Adrenal gland (tissue), 5 donors: ENCODE measurements around the gene MESP2.

ENCODE experiments used
- POLR2A ChIP-seq, 2 donors: fragments of 450-650 bp; IDR thresholded peaks; one replicate each; pipeline ENCODE4 v1.6.1; 2017; ENCODE audit warnings: antibody characterized with exemption in 2 of 2, mild to moderate bottlenecking in 2 of 2, moderate library complexity in 1 of 2
- TF ChIP-seq, protein P1 (sequence below), 6 experiments: fragments of 450-650 bp in 4 of 6; fragments of 200-600 bp in 2 of 6; sonication (generic) in 1 of 6; IDR thresholded peaks; 1 replicate in 5 of 6; 2 replicates in 1 of 6; pipeline versions ENCODE4 v1.5.1 to v1.8.0; 2016 to 2021; ENCODE audit warnings: antibody characterized with exemption in 6 of 6, mild to moderate bottlenecking in 2 of 6, moderate library complexity in 1 of 6
- donor health status: DM: no; HTN: no; CAD: no.

DNA sequence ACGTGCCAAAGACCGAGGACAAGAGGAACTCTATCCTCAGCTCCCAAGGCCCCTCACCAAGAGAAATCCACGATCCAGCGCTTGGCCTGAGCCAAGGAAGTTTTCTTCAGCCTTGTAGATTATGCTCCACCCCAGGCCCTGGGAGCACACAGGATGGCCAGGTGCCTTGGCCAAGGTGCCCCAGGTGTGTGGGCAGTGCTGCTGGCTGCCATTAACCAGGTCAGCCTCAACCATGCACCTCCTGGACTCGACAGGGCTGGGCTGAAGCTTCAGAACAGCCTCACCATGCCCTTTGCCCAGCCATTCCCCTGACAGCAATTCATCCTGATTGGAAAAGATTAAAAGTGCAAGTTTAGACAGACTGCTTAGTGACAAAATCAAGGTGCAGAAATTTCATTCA is 14.2 kb upstream of the MESP2 start:
- TF ChIP-seq, protein P1, sequence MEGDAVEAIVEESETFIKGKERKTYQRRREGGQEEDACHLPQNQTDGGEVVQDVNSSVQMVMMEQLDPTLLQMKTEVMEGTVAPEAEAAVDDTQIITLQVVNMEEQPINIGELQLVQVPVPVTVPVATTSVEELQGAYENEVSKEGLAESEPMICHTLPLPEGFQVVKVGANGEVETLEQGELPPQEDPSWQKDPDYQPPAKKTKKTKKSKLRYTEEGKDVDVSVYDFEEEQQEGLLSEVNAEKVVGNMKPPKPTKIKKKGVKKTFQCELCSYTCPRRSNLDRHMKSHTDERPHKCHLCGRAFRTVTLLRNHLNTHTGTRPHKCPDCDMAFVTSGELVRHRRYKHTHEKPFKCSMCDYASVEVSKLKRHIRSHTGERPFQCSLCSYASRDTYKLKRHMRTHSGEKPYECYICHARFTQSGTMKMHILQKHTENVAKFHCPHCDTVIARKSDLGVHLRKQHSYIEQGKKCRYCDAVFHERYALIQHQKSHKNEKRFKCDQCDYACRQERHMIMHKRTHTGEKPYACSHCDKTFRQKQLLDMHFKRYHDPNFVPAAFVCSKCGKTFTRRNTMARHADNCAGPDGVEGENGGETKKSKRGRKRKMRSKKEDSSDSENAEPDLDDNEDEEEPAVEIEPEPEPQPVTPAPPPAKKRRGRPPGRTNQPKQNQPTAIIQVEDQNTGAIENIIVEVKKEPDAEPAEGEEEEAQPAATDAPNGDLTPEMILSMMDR (IDR thresholded peaks at IDR 0.05), result no peak
- TF ChIP-seq POLR2A (IDR thresholded peaks at IDR 0.05), result no peak
